ENCODE results near the gene LILRA5. TPM values are rescaled to one million over a fixed set of nuclear protein-coding genes. Genes with fewer than 3 reads are reported as not detected.

The LILRA5 gene
- total RNA-seq, 5 donors from 2014 or later (not counting 1 experiment from before 2014, with no cell fraction given) = not detected

DNA sequence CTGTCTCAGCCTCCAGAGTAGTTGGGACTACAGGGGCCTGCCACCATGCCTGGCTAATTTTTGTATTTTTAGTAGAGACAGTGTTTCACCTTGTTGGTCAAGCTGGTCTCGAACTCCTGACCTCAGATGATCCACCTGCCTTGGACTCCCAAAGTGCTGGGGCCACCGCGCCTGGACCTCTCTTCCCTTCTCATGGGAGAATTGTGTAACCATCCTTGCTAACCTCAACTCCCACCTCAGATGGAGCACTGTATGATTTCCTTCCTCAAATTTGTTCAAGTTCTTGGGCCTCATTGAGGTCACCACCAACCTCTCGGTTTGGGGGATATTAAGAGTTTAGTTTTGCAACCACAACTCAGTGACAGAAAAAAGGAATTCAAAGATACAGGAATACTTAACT is 10.7 kb downstream of the LILRA5 start:
- no peak overlapping the region for H3K4me3 ChIP-seq (ENCODE audit: control insufficient read depth in 1 of 2, extremely low read depth in 1 of 2, low read length in 1 of 2)
- Mint-ChIP-seq H3K27ac (no peak overlapping the region), H3K36me3 (no peaks in the 10 kb centered on the region), H3K27me3 (peaks cover 4 to 10% of the 10 kb centered on the region in 2 donors), H3K4me1 (peaks cover 17 to 29% (median 23%) of the 10 kb centered on the region in 3 donors), H3K9me3 (no peaks in the 10 kb centered on the region), H3K4me3 (no peak overlapping the region)
- ChIA-PET CTCF (no interaction called here), POLR2A (no interaction called here)
- ATAC-seq (replicated peaks in 1 of 4) = no peak
- no peak overlapping the region for H3K27ac ChIP-seq (ENCODE audit: low read length)
- no peaks in the 10 kb centered on the region for H3K36me3 ChIP-seq (ENCODE audit: control insufficient read depth in 2 of 2, extremely low read depth in 1 of 2, insufficient read depth in 1 of 2, low read length in 1 of 2)
- H3K4me1 ChIP-seq (ENCODE audit: control insufficient read depth in 1 of 2, extremely low read depth in 1 of 2, insufficient read depth in 2 of 2, low read length in 2 of 2) = peaks cover 11 to 15% of the 10 kb centered on the region in 2 experiments
- no peaks in the 10 kb centered on the region for H3K9me3 ChIP-seq
- peaks cover 0 to 54% of the 10 kb centered on the region in 2 experiments for H3K27me3 ChIP-seq (replicated peaks in 1 of 2; ENCODE audit: control insufficient read depth in 2 of 2, extremely low read depth in 1 of 2, insufficient read depth in 2 of 2, low read length in 1 of 2)
- 38% methylated on average over 1 of the region's 4 CpGs for WGBS (ENCODE audit: insufficient coverage)
- DNase-seq = no peak

DNA sequence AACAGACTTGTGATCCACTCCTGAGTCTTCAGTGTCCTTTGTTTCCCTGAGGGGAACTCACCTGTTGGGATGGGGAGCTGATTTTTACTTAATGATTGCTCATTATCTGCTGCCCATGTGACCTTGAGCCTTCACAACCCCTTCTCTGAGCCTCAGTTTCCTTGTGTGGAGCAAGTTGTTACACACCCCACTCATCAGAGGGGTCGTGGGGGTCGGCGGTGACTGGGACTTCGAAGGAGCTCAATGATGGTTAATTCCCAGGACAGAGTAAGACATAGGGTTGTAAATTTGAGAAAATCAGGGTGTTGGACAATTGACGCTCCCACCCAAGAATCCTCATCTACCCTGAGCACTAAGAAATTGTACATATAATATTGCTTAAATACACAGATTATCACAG is 13.5 kb downstream of the LILRA5 start:
- Mint-ChIP-seq H3K36me3 (no peaks in the 10 kb centered on the region), H3K4me1 (peaks cover 11 to 15% (median 14%) of the 10 kb centered on the region in 3 donors), H3K27ac (no peak overlapping the region), H3K9me3 (peaks cover 0 to under 1% (median 0%) of the 10 kb centered on the region in 3 donors), H3K4me3 (no peak overlapping the region), H3K27me3 (peaks cover 9 to 12% of the 10 kb centered on the region in 2 donors)
- no peak for DNase-seq
- Histone ChIP-seq H3K4me1 (ENCODE audit: control insufficient read depth in 1 of 2, extremely low read depth in 1 of 2, insufficient read depth in 2 of 2, low read length in 2 of 2) (peaks cover 6 to 7% of the 10 kb centered on the region in 2 experiments), H3K27me3 (replicated peaks in 1 of 2; ENCODE audit: control insufficient read depth in 2 of 2, extremely low read depth in 1 of 2, insufficient read depth in 2 of 2, low read length in 1 of 2) (peaks cover 0 to 45% of the 10 kb centered on the region in 2 experiments), H3K36me3 (ENCODE audit: control insufficient read depth in 2 of 2, extremely low read depth in 1 of 2, insufficient read depth in 1 of 2, low read length in 1 of 2) (no peaks in the 10 kb centered on the region), H3K27ac (ENCODE audit: low read length) (no peak overlapping the region), H3K9me3 (no peaks in the 10 kb centered on the region), H3K4me3 (ENCODE audit: control insufficient read depth in 1 of 2, extremely low read depth in 1 of 2, low read length in 1 of 2) (no peak overlapping the region)
- ChIA-PET CTCF (no interaction called here), POLR2A (no interaction called here)
- no CpG with 5 or more reads among the region's 5 CpGs for WGBS (ENCODE audit: insufficient coverage)
- no peak for ATAC-seq (replicated peaks in 1 of 4)

DNA sequence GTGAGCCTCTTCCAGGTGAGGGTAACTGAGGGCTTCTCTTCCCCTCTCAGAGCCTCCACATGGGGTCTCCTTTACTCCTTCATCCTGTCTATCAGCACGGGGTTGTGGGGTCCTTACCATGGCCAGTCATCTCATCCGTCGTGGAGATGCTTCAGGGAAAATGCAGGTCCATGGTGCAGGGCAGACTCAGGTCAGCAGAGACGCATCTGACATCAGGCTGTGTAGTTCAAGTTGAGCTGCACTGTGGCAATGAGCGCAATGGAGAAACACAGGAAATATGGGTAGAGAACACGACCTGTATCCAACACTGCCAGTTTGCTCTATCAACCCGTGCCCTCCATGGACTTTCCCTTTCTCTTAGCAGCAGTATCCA is 13.9 kb downstream of the LILRA5 start:
- Histone ChIP-seq H3K27me3 (replicated peaks in 1 of 2; ENCODE audit: control insufficient read depth in 2 of 2, extremely low read depth in 1 of 2, insufficient read depth in 2 of 2, low read length in 1 of 2) (peaks cover 0 to 49% of the 10 kb centered on the region in 2 experiments), H3K9me3 (no peaks in the 10 kb centered on the region), H3K4me1 (ENCODE audit: control insufficient read depth in 1 of 2, extremely low read depth in 1 of 2, insufficient read depth in 2 of 2, low read length in 2 of 2) (peaks cover 2 to 3% of the 10 kb centered on the region in 2 experiments), H3K36me3 (ENCODE audit: control insufficient read depth in 2 of 2, extremely low read depth in 1 of 2, insufficient read depth in 1 of 2, low read length in 1 of 2) (no peaks in the 10 kb centered on the region), H3K4me3 (ENCODE audit: control insufficient read depth in 1 of 2, extremely low read depth in 1 of 2, low read length in 1 of 2) (no peak overlapping the region), H3K27ac (ENCODE audit: low read length) (no peak overlapping the region)
- peaks cover 13 to 16% of the 10 kb centered on the region in 2 donors for H3K27me3 Mint-ChIP-seq
- no peaks in the 10 kb centered on the region for H3K36me3 Mint-ChIP-seq
- no peak for DNase-seq
- ATAC-seq (replicated peaks in 1 of 4) = no peak
- H3K4me1 Mint-ChIP-seq = peaks cover 7 to 11% (median 10%) of the 10 kb centered on the region in 3 donors
- ChIA-PET POLR2A (no interaction called here), CTCF (no interaction called here)
- WGBS (ENCODE audit: insufficient coverage) = 59% methylated on average over 3 of the region's 7 CpGs
- no peak overlapping the region for H3K27ac Mint-ChIP-seq
- peaks cover 0 to 4% (median 0%) of the 10 kb centered on the region in 3 donors for H3K9me3 Mint-ChIP-seq
- H3K4me3 Mint-ChIP-seq = no peak overlapping the region

DNA sequence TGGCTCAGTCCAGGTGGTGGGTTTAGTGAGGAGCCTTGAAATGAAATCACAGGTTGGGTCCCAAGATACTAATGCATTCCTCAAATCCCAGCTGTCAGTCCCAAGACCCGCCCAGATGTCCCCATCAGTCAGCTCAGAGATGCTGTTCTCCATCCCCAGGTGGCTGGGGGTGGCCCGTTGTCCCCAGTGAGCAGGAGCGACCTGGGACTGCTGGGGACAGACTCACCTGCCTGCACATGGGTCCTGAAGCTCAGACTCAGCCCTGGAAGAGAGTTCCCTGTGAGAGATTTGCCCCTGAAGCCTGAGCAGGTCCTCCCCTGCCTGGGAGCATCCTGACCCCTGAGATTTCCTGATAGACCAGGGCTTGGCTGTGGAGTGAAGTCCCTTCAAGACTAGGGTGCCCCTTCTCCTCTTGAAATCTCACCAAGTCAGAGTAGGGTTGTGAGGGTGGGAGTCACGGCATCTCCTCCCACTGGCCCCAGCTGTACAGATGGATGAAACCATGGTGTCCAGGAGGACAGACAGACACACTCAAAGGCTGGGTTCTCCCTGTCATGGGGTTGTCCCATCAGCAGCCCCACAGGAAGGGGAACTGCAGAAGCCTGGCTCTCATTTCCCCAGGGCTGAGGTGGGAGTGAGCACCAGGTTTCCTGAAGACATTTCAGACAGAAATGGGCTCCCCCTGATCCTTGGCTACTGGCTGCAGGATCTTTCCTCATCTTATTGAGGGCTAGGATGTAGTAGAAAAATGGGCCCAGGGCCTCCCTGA is 14.4 kb downstream of the LILRA5 start:
- Histone ChIP-seq H3K36me3 (ENCODE audit: control insufficient read depth in 2 of 2, extremely low read depth in 1 of 2, insufficient read depth in 1 of 2, low read length in 1 of 2) (no peaks in the 10 kb centered on the region), H3K27me3 (replicated peaks in 1 of 2; ENCODE audit: control insufficient read depth in 2 of 2, extremely low read depth in 1 of 2, insufficient read depth in 2 of 2, low read length in 1 of 2) (peaks cover 0 to 48% of the 10 kb centered on the region in 2 experiments), H3K9me3 (no peaks in the 10 kb centered on the region), H3K27ac (ENCODE audit: low read length) (no peak overlapping the region), H3K4me1 (ENCODE audit: control insufficient read depth in 1 of 2, extremely low read depth in 1 of 2, insufficient read depth in 2 of 2, low read length in 2 of 2) (no peaks in the 10 kb centered on the region), H3K4me3 (ENCODE audit: control insufficient read depth in 1 of 2, extremely low read depth in 1 of 2, low read length in 1 of 2) (no peak overlapping the region)
- ATAC-seq (replicated peaks in 1 of 4) (no peak), DNase-seq (no peak)
- H3K4me3 Mint-ChIP-seq = no peak overlapping the region
- H3K27me3 Mint-ChIP-seq = peaks cover 18 to 19% of the 10 kb centered on the region in 2 donors
- H3K4me1 Mint-ChIP-seq = peaks cover 2 to 5% (median 5%) of the 10 kb centered on the region in 3 donors
- CTCF ChIA-PET = no interaction called here
- WGBS (ENCODE audit: insufficient coverage) = 72% methylated on average over 3 of the region's 4 CpGs
- H3K36me3 Mint-ChIP-seq = no peaks in the 10 kb centered on the region
- no peak overlapping the region for H3K27ac Mint-ChIP-seq
- peaks cover 0 to 4% (median 0%) of the 10 kb centered on the region in 3 donors for H3K9me3 Mint-ChIP-seq
- POLR2A ChIA-PET = no interaction called here

DNA sequence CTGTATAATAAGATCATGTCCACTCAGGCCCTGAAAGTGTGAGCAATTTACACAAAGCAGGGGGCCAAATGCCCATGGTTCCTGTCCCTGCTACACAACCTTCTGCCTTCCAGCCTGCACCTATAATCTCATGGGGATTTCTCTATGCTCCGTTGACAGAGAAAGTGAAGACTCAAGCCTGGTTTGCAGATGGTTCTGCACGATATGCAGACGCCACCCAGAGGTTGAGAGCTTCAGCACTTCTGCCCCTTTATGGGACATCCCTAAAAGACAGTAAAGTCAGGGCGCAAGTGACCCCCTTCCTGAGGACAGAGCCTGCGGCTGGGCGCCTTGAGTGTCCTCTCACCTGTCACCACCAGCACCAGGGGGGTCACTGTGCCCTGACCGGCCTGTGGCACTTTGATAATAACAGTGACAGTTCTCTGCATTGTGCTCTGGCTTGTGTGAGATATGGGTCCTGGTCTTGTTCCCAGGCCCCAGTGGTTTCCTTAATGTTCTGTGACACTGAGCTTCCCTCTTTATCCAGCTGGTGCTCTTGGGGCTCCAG is 15.1 kb downstream of the LILRA5 start:
- peaks cover 0 to 44% of the 10 kb centered on the region in 2 experiments for H3K27me3 ChIP-seq (replicated peaks in 1 of 2; ENCODE audit: control insufficient read depth in 2 of 2, extremely low read depth in 1 of 2, insufficient read depth in 2 of 2, low read length in 1 of 2)
- H3K4me3 Mint-ChIP-seq = no peak overlapping the region
- ChIA-PET POLR2A (no interaction called here), CTCF (no interaction called here)
- no peak overlapping the region for H3K27ac Mint-ChIP-seq
- no peaks in the 10 kb centered on the region for H3K9me3 ChIP-seq
- peaks cover 0 to 4% (median 0%) of the 10 kb centered on the region in 3 donors for H3K9me3 Mint-ChIP-seq
- no peak overlapping the region for H3K27ac ChIP-seq (ENCODE audit: low read length)
- WGBS (ENCODE audit: insufficient coverage) = 39% methylated on average over 5 of the region's 7 CpGs
- no peaks in the 10 kb centered on the region for H3K36me3 ChIP-seq (ENCODE audit: control insufficient read depth in 2 of 2, extremely low read depth in 1 of 2, insufficient read depth in 1 of 2, low read length in 1 of 2)
- no peaks in the 10 kb centered on the region for H3K4me1 ChIP-seq (ENCODE audit: control insufficient read depth in 1 of 2, extremely low read depth in 1 of 2, insufficient read depth in 2 of 2, low read length in 2 of 2)
- peaks cover 0 to 2% (median 0%) of the 10 kb centered on the region in 3 donors for H3K4me1 Mint-ChIP-seq
- ATAC-seq (replicated peaks in 1 of 4) (no peak), DNase-seq (no peak)
- no peaks in the 10 kb centered on the region for H3K36me3 Mint-ChIP-seq
- H3K27me3 Mint-ChIP-seq = peaks cover 19 to 23% of the 10 kb centered on the region in 2 donors
- no peak overlapping the region for H3K4me3 ChIP-seq (ENCODE audit: control insufficient read depth in 1 of 2, extremely low read depth in 1 of 2, low read length in 1 of 2)

DNA sequence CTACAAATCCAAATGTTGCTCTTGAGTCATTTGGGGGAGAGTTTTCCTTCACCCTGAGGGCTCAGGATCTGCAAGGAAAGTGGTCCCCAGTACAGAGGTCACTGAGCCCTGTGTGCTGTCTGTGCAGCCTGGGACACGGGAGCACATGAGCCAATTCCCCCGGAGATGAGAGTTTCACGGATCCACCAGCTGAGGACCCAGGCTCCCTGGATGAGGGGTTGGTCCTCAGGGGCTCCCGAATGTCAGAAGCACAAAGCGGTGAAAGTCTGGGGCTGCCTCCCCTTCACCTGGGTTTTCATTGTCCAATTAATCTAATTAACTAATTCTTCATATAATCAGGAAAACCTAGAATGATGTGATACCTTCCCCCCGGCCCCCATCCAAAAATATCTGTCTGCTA is 18.4 kb downstream of the LILRA5 start:
- Mint-ChIP-seq H3K27me3 (peaks cover 28% of the 10 kb centered on the region in 2 donors), H3K4me1 (peaks cover 0 to 2% (median 0%) of the 10 kb centered on the region in 3 donors), H3K4me3 (no peak overlapping the region), H3K9me3 (peaks cover 0 to 4% (median 0%) of the 10 kb centered on the region in 3 donors), H3K27ac (no peak overlapping the region), H3K36me3 (no peaks in the 10 kb centered on the region)
- no peak for DNase-seq
- Histone ChIP-seq H3K27ac (ENCODE audit: low read length) (no peak overlapping the region), H3K4me3 (ENCODE audit: control insufficient read depth in 1 of 2, extremely low read depth in 1 of 2, low read length in 1 of 2) (no peak overlapping the region), H3K9me3 (no peaks in the 10 kb centered on the region), H3K36me3 (ENCODE audit: control insufficient read depth in 2 of 2, extremely low read depth in 1 of 2, insufficient read depth in 1 of 2, low read length in 1 of 2) (no peaks in the 10 kb centered on the region), H3K4me1 (ENCODE audit: control insufficient read depth in 1 of 2, extremely low read depth in 1 of 2, insufficient read depth in 2 of 2, low read length in 2 of 2) (no peaks in the 10 kb centered on the region), H3K27me3 (replicated peaks in 1 of 2; ENCODE audit: control insufficient read depth in 2 of 2, extremely low read depth in 1 of 2, insufficient read depth in 2 of 2, low read length in 1 of 2) (peaks cover 0 to 44% of the 10 kb centered on the region in 2 experiments)
- ChIA-PET CTCF (no interaction called here), POLR2A (no interaction called here)
- no peak for ATAC-seq (replicated peaks in 1 of 4)
- WGBS (ENCODE audit: insufficient coverage) = 94% methylated on average over 3 of the region's 6 CpGs

Data from T-cell (primary cell).